CD4-positive, alpha-beta T cell treated with Interleukin-4 for 4 hours (primary cell): ENCODE data around the gene NEO1.

Experiments
- DNase-seq: peaks from one replicate; pipeline ENCODE4 v3.0.0-alpha.2; 2020

The NEO1 gene

GRCh38 chr15:73078291-73078690, 26.0 kb downstream of the NEO1 start:
- DNase-seq, result no peak

- no peak for DNase-seq
These were observed 26.5 kb downstream of the NEO1 start for GRCh38 chr15:73078722-73079121.

- no peak for DNase-seq
These were observed 27.3 kb downstream of the NEO1 start for GRCh38 chr15:73079565-73079964.

- peak; percentile 36 for DNase-seq
These were observed 29.2 kb downstream of the NEO1 start for GRCh38 chr15:73081321-73081958.

- DNase-seq, result no peak
These were observed 30.5 kb downstream of the NEO1 start for GRCh38 chr15:73082812-73083211.

GRCh38 chr15:73087098-73087497, 34.8 kb downstream of the NEO1 start:
- no peak for DNase-seq

- DNase-seq, result no peak
These were observed 52.8 kb downstream of the NEO1 start for GRCh38 chr15:73105064-73105463.

GRCh38 chr15:73108676-73109075, 56.4 kb downstream of the NEO1 start:
- DNase-seq, result no peak

- no peak for DNase-seq
These were observed 57.5 kb downstream of the NEO1 start for GRCh38 chr15:73109765-73110164.

GRCh38 chr15:73110201-73110600, 57.9 kb downstream of the NEO1 start:
- no peak for DNase-seq

GRCh38 chr15:73114064-73114463, 61.8 kb downstream of the NEO1 start:
- DNase-seq, result no peak

GRCh38 chr15:73116164-73116563, 63.9 kb downstream of the NEO1 start:
- no peak for DNase-seq

GRCh38 chr15:73118055-73118454, 65.8 kb downstream of the NEO1 start:
- DNase-seq, result no peak

GRCh38 chr15:73119478-73119877, 67.2 kb downstream of the NEO1 start:
- no peak for DNase-seq

- DNase-seq, result no peak
These were observed 68.0 kb downstream of the NEO1 start for GRCh38 chr15:73120269-73120668.

GRCh38 chr15:73125219-73125618, 73.0 kb downstream of the NEO1 start:
- no peak for DNase-seq

- DNase-seq, result peak; percentile 42
These were observed 75.2 kb downstream of the NEO1 start for GRCh38 chr15:73127302-73127936.

- DNase-seq, result no peak
These were observed 78.6 kb downstream of the NEO1 start for GRCh38 chr15:73130830-73131229.

- DNase-seq, result no peak
These were observed 81.9 kb downstream of the NEO1 start for GRCh38 chr15:73134196-73134595.

- DNase-seq, result no peak
These were observed 86.9 kb downstream of the NEO1 start for GRCh38 chr15:73139041-73139743.

GRCh38 chr15:73139744-73140553, 87.7 kb downstream of the NEO1 start:
- DNase-seq, result no peak

GRCh38 chr15:73141216-73141900, 89.1 kb downstream of the NEO1 start:
- peak; percentile 13 for DNase-seq
